Fibroblast of lung (primary cell): ENCODE results near the gene LARP4B.

Source experiments
- CTCF ChIP-seq, 2 donors: IDR thresholded peaks in 1 of 2; conservative IDR thresholded peaks in 1 of 2; 1 replicate in 1 of 2; 2 replicates in 1 of 2; pipeline ENCODE4 v1.5.1; 2011 to 2012; ENCODE audit warnings: low read length in 2 of 2, control low read depth in 1 of 2, inconsistent platforms in 1 of 2, low read depth in 1 of 2, mild to moderate bottlenecking in 1 of 2
- EZH2 ChIP-seq: IDR thresholded peaks from 2 replicates; pipeline ENCODE4 v1.5.1; 2012; ENCODE audit warnings: low read length, control low read depth, mild to moderate bottlenecking; ENCODE audit errors: missing control alignments

GRCh38 chr10:905503-905902 is 26.0 kb downstream of the LARP4B start:
- no peak for TF ChIP-seq CTCF (conservative IDR thresholded peaks at IDR 0.05 in 1 of 2, IDR thresholded peaks at IDR 0.05 in 1 of 2; ENCODE audit: low read depth in 1 of 2, low read length in 2 of 2)
- TF ChIP-seq EZH2, result no peak
